Measurements from ENCODE around the gene CD247. TPM values are rescaled to one million over a fixed set of nuclear protein-coding genes. Genes with fewer than 3 reads are reported as not detected.

The CD247 gene
- total RNA-seq, 1 donor from 2014 or later: 8.9 TPM

GRCh38 chr1:167528057-167528728 is 9.9 kb upstream of the CD247 start:
- H3K9me3 ChIP-seq: no peaks in the 10 kb centered on the region
- intact Hi-C loops (cut with DNase I): no loop called here
- DNase-seq (no peak), ATAC-seq (no peak)
- H3K36me3 ChIP-seq: no peaks in the 10 kb centered on the region
- H3K4me3 ChIP-seq: no peak overlapping the region
- TF ChIP-seq CTCF (IDR thresholded peaks at IDR 0.05): no peak
- no peak overlapping the region for H3K27ac ChIP-seq
- no peaks in the 10 kb centered on the region for H3K4me1 ChIP-seq
- no peaks in the 10 kb centered on the region for H3K27me3 ChIP-seq

- ATAC-seq: no peak
- Histone ChIP-seq H3K36me3 (no peaks in the 10 kb centered on the region), H3K27ac (no peak overlapping the region), H3K9me3 (no peaks in the 10 kb centered on the region), H3K27me3 (no peaks in the 10 kb centered on the region), H3K4me3 (no peak overlapping the region), H3K4me1 (no peaks in the 10 kb centered on the region)
- intact Hi-C loops (cut with DNase I): no loop called here
- TF ChIP-seq CTCF (IDR thresholded peaks at IDR 0.05): no peak
- no peak for DNase-seq
Measured at GRCh38 chr1:167526667-167527383, 8.5 kb upstream of the CD247 start.

- no peak for ATAC-seq
Measured at GRCh38 chr1:167524651-167525050, 6.3 kb upstream of the CD247 start.

GRCh38 chr1:167522246-167522645 is 3.9 kb upstream of the CD247 start:
- intact Hi-C loops (cut with DNase I): no loop called here
- no peak for DNase-seq
- Histone ChIP-seq H3K4me3 (no peak overlapping the region), H3K36me3 (no peaks in the 10 kb centered on the region), H3K27me3 (no peaks in the 10 kb centered on the region), H3K4me1 (no peaks in the 10 kb centered on the region), H3K9me3 (no peaks in the 10 kb centered on the region), H3K27ac (no peak overlapping the region)
- TF ChIP-seq CTCF (IDR thresholded peaks at IDR 0.05): no peak
- no peak for ATAC-seq

More at GRCh38 chr1:167524651-167525050, 6.3 kb upstream of the CD247 start:
- Histone ChIP-seq H3K4me3 (no peak overlapping the region), H3K9me3 (no peaks in the 10 kb centered on the region), H3K27me3 (no peaks in the 10 kb centered on the region), H3K27ac (no peak overlapping the region), H3K36me3 (no peaks in the 10 kb centered on the region), H3K4me1 (no peaks in the 10 kb centered on the region)
- intact Hi-C loops (cut with DNase I): no loop called here
- TF ChIP-seq CTCF (IDR thresholded peaks at IDR 0.05): no peak
- no peak for DNase-seq

- Histone ChIP-seq H3K4me1 (no peaks in the 10 kb centered on the region), H3K36me3 (no peaks in the 10 kb centered on the region), H3K9me3 (no peaks in the 10 kb centered on the region), H3K4me3 (no peak overlapping the region), H3K27ac (no peak overlapping the region), H3K27me3 (no peaks in the 10 kb centered on the region)
- no peak for TF ChIP-seq CTCF (IDR thresholded peaks at IDR 0.05)
- no peak for ATAC-seq
- no peak for DNase-seq
- intact Hi-C loops (cut with DNase I): no loop called here
Measured at GRCh38 chr1:167520711-167521206, 2.4 kb upstream of the CD247 start.
